ENCODE data around the gene DOK7. TPM values are rescaled to one million over a fixed set of nuclear protein-coding genes. Genes with fewer than 3 reads are reported as not detected.

The DOK7 gene
- polyA plus RNA-seq, 1 experiment, result not detected

DNA sequence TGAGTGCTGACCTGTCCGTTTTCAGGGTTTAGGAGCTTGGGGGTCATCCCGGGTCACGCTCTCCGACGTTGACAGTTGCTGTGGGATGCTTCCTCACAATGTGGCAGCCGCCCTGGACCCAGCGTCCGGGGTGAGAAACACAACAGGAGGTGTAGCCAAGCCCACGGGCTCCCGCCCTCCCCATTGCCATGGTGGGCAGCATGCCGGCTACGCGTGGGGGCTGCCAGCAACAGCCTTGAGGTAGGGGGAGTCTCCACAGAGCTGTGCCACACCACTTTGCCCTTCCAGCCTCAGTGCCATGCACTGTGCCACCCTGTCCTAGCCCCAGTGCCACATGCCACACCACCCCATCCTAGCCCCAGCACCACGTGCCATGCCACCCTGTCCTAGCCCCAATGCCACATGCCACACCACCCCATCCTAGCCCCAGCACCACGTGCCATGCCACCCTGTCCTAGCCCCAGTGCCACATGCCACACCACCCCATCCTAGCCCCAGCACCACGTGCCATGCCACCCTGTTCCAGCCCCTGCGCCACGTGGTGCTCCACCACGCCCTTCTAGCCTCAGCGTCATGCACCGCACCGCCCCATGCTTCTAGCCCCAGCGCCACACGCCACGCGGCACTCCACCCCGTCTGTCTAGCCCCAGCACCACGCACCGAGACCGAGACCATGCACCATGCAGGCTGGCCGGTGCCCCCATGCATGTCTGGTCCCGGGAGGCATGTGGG lies 29.8 kb upstream of the DOK7 start:
- POLR2A ChIA-PET, result no interaction called here
- Histone ChIP-seq H3K4me3 (ENCODE audit: low read depth, low read length) (no peak overlapping the region), H3K36me3 (ENCODE audit: control insufficient read depth, insufficient read depth, low read length) (peaks cover 5% of the 10 kb centered on the region; the same call in 1 of the 2 replicates), H3K27me3 (ENCODE audit: control insufficient read depth, insufficient read depth, low read length) (no peaks in the 10 kb centered on the region)
- CTCF ChIA-PET, result interaction anchor here (2.1 kb wide), 1 partner anchor 10 kb away, joined by 7 read pairs; no protein-coding TSS in a partner anchor
- no peak for DNase-seq (ENCODE audit: low read depth)
- TF ChIP-seq, protein P1, sequence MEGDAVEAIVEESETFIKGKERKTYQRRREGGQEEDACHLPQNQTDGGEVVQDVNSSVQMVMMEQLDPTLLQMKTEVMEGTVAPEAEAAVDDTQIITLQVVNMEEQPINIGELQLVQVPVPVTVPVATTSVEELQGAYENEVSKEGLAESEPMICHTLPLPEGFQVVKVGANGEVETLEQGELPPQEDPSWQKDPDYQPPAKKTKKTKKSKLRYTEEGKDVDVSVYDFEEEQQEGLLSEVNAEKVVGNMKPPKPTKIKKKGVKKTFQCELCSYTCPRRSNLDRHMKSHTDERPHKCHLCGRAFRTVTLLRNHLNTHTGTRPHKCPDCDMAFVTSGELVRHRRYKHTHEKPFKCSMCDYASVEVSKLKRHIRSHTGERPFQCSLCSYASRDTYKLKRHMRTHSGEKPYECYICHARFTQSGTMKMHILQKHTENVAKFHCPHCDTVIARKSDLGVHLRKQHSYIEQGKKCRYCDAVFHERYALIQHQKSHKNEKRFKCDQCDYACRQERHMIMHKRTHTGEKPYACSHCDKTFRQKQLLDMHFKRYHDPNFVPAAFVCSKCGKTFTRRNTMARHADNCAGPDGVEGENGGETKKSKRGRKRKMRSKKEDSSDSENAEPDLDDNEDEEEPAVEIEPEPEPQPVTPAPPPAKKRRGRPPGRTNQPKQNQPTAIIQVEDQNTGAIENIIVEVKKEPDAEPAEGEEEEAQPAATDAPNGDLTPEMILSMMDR (IDR thresholded peaks at IDR 0.05; ENCODE audit: insufficient read depth, low read depth, low read length), result no peak

DNA sequence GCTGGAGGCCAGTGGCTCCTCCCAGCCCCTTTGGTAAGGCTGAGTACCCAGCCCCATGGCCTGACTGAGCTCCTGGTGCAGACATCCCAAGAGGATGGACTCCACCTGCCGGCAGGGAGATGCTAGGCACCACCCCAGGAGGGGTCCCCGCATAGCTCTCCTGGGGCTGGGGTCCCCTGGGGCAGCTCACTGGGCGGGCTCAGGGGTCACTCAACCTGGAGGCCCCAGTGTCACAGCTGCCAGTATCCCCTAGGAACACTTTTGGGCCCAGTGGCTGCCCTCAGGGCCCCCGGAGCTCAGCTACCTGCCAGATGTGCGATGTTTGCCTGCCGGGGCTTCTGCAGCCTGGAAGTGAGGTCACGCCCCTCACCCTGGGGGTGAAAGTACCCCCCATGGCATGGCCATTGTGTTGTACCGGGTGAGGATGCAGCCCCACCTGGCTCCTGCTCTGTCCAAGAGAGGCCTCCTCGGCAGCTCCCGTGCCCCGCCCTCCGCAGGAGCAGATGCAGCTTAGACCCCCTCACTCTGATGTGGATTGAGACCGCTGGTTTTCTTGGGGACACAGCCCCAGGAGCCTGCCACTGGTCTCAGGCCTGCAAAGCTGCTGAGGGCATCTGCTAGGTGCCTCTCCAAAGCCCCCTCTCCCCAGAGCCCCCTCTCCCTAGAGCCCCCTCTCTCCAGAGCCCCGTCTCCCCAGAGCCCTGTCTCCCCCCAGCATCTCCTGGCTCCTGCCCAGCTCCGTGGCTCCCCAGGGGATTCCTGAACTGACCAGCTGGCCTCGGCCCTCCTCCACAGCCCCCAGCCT lies 28.0 kb upstream of the DOK7 start:
- H3K36me3 ChIP-seq (ENCODE audit: control insufficient read depth, insufficient read depth, low read length), result peaks cover 3% of the 10 kb centered on the region; the same call in 1 of the 2 replicates
- ChIA-PET CTCF (interaction anchor here (0.7 to 11.9 kb wide), 7 partner anchors 8 to 90 kb away, joined by 3 to 154 read pairs (median 3); no protein-coding TSS in a partner anchor), POLR2A (no interaction called here)
- DNase-seq (ENCODE audit: low read depth), result no peak
- H3K27me3 ChIP-seq (ENCODE audit: control insufficient read depth, insufficient read depth, low read length), result no peaks in the 10 kb centered on the region
- TF ChIP-seq, protein P1 (IDR thresholded peaks at IDR 0.05; ENCODE audit: insufficient read depth, low read depth, low read length), result no peak
- no peak overlapping the region for H3K4me3 ChIP-seq (ENCODE audit: low read depth, low read length)

- no peak for DNase-seq (ENCODE audit: low read depth)
- POLR2A ChIA-PET, result no interaction called here
- CTCF ChIA-PET, result interaction anchor here (0.7 to 11.9 kb wide), 4 partner anchors 8 to 90 kb away, joined by 3 to 154 read pairs (median 4); no protein-coding TSS in a partner anchor
- H3K4me3 ChIP-seq (ENCODE audit: low read depth, low read length), result no peak overlapping the region
- no peaks in the 10 kb centered on the region for H3K27me3 ChIP-seq (ENCODE audit: control insufficient read depth, insufficient read depth, low read length)
- peaks cover 3% of the 10 kb centered on the region; the same call in 1 of the 2 replicates for H3K36me3 ChIP-seq (ENCODE audit: control insufficient read depth, insufficient read depth, low read length)
- TF ChIP-seq, protein P1 (IDR thresholded peaks at IDR 0.05; ENCODE audit: insufficient read depth, low read depth, low read length), result no peak
Observed at GRCh38 chr4:3435686-3435956, 27.5 kb upstream of the DOK7 start.

- Histone ChIP-seq H3K36me3 (ENCODE audit: control insufficient read depth, insufficient read depth, low read length) (peaks cover 3% of the 10 kb centered on the region; the same call in 1 of the 2 replicates), H3K27me3 (ENCODE audit: control insufficient read depth, insufficient read depth, low read length) (no peaks in the 10 kb centered on the region), H3K4me3 (ENCODE audit: low read depth, low read length) (no peak overlapping the region)
- CTCF ChIA-PET, result interaction anchor here (0.7 to 11.9 kb wide), 4 partner anchors 8 to 91 kb away, joined by 3 to 154 read pairs (median 4); no protein-coding TSS in a partner anchor
- TF ChIP-seq, protein P1 (IDR thresholded peaks at IDR 0.05; ENCODE audit: insufficient read depth, low read depth, low read length), result no peak
- no peak for DNase-seq (ENCODE audit: low read depth)
- POLR2A ChIA-PET, result no interaction called here
Observed at GRCh38 chr4:3436048-3436797, 26.9 kb upstream of the DOK7 start.

Data from BJ (cell line).